IMR-90 (cell line): ENCODE data around the gene SCN8A. TPM values are rescaled to one million over a fixed set of nuclear protein-coding genes. Genes with fewer than 3 reads are reported as not detected.

Experiments used
- ATAC-seq: fragments of 200-7000 bp; cut with Tn5 transposase; 2 replicates; pipeline ENCODE4 v1.9.1; 2020; ENCODE audit warnings: low read depth, mild to moderate bottlenecking, moderate library complexity
- BruUV-seq: library from RNA; stranded (reverse); fragments of 400-500 nt; replicated peaks from 2 replicates; lab custom pipeline; 2021; lab: Mats Ljungman, UMichigan
- CTCF ChIA-PET: fragments of 300-600 bp; formaldehyde crosslinking; extraction: SDS; loops from one replicate; lab custom pipeline; 2021; ENCODE audit warnings: antibody characterized with exemption; lab: Yijun Ruan, JAX
- POLR2A ChIA-PET: fragments of 300-600 bp; sonication (Branson Sonifier 250); formaldehyde crosslinking; loops from one replicate; lab custom pipeline; 2022; ENCODE audit warnings: antibody characterized with exemption; ENCODE audit not compliant: unreplicated experiment; lab: Charles Lee
- DNase-seq: peaks from one replicate; pipeline ENCODE4 v3.0.0; 2013
- H2AFZ ChIP-seq: replicated peaks from 2 replicates; pipeline ENCODE3; 2013; ENCODE audit warnings: low read length, mild to moderate bottlenecking; ENCODE audit not compliant: poor library complexity
- H2AK5ac ChIP-seq: 2 replicates; pipeline ENCODE4 v1.6.1; 2013; ENCODE audit warnings: low read depth, low read length, inconsistent platforms
- H2AK9ac ChIP-seq: replicated peaks from 2 replicates; pipeline ENCODE3; 2013; ENCODE audit warnings: mild to moderate bottlenecking, low read depth, low read length, moderate library complexity; ENCODE audit not compliant: poor library complexity
- H2BK120ac ChIP-seq: 2 replicates; pipeline ENCODE4 v1.6.1; 2013; ENCODE audit warnings: low read depth, low read length, inconsistent platforms
- H2BK15ac ChIP-seq: 3 replicates; pipeline ENCODE4 v1.6.1; 2013; ENCODE audit warnings: low read depth, low read length, inconsistent platforms
- H2BK20ac ChIP-seq: 2 replicates; pipeline ENCODE4 v1.6.1; 2013; ENCODE audit warnings: low read depth, mild to moderate bottlenecking, inconsistent platforms, low read length, moderate library complexity
- H2BK5ac ChIP-seq: 2 replicates; pipeline ENCODE4 v1.6.1; 2013; ENCODE audit warnings: mild to moderate bottlenecking, low read depth, low read length, inconsistent platforms; ENCODE audit not compliant: poor library complexity, severe bottlenecking
- H3K14ac ChIP-seq: replicated peaks from 2 replicates; pipeline ENCODE4 v1.6.1; 2013; ENCODE audit warnings: low read depth, low read length, inconsistent platforms
- H3K18ac ChIP-seq: 2 replicates; pipeline ENCODE4 v1.6.1; 2013; ENCODE audit warnings: low read depth, low read length, control low read depth
- H3K23ac ChIP-seq: 2 replicates; pipeline ENCODE4 v1.6.1; 2013; ENCODE audit warnings: low read depth, low read length, inconsistent platforms
- H3K27ac ChIP-seq: 2 replicates; pipeline ENCODE4 v1.5.1; 2013; ENCODE audit warnings: mild to moderate bottlenecking, control low read depth, low read length; ENCODE audit not compliant: insufficient read depth
- H3K27me3 ChIP-seq: 2 replicates; pipeline ENCODE4 v1.6.1; 2013; ENCODE audit warnings: low read length; ENCODE audit not compliant: control insufficient read depth, insufficient read depth
- H3K36me3 ChIP-seq: 2 replicates; pipeline ENCODE4 v1.6.1; 2013; ENCODE audit warnings: low read length, mixed read lengths; ENCODE audit not compliant: control insufficient read depth, insufficient read depth
- H3K4ac ChIP-seq: 2 replicates; pipeline ENCODE4 v1.6.1; 2013; ENCODE audit warnings: low read depth, low read length, inconsistent platforms
- H3K4me1 ChIP-seq: 2 replicates; pipeline ENCODE4 v1.6.1; 2013; ENCODE audit warnings: low read length, mixed read lengths; ENCODE audit not compliant: control insufficient read depth, insufficient read depth
- H3K4me2 ChIP-seq: 2 replicates; pipeline ENCODE4 v1.6.1; 2013; ENCODE audit warnings: low read depth, mild to moderate bottlenecking, control low read depth, low read length, moderate library complexity
- H3K4me3 ChIP-seq: 2 replicates; pipeline ENCODE4 v1.5.1; 2013; ENCODE audit warnings: low read depth, mild to moderate bottlenecking, control low read depth, low read length, moderate library complexity; ENCODE audit not compliant: insufficient read depth
- H3K56ac ChIP-seq: 2 replicates; pipeline ENCODE4 v1.6.1; 2013; ENCODE audit warnings: low read length, inconsistent platforms; ENCODE audit not compliant: insufficient read depth; ENCODE audit errors: extremely low read depth
- H3K79me1 ChIP-seq, 2 experiments: 2 replicates each; pipeline ENCODE4 v1.6.1; 2013; ENCODE audit warnings: low read length in 2 of 2, inconsistent platforms in 1 of 2, low read depth in 1 of 2
- H3K9ac ChIP-seq: 2 replicates; pipeline ENCODE4 v1.6.1; 2013; ENCODE audit warnings: low read depth, low read length, control low read depth
- H3K9me1 ChIP-seq: 2 replicates; pipeline ENCODE4 v1.6.1; 2013; ENCODE audit warnings: low read length, inconsistent platforms; ENCODE audit not compliant: insufficient read depth
- H3K9me3 ChIP-seq: 2 replicates; pipeline ENCODE4 v1.6.1; 2013; ENCODE audit warnings: low read length; ENCODE audit not compliant: control insufficient read depth, insufficient read depth
- H4K20me1 ChIP-seq: 2 replicates; pipeline ENCODE4 v1.6.1; 2013; ENCODE audit warnings: low read length, inconsistent platforms; ENCODE audit not compliant: insufficient read depth
- H4K5ac ChIP-seq: 2 replicates; pipeline ENCODE4 v1.6.1; 2013; ENCODE audit warnings: mild to moderate bottlenecking, low read depth, low read length, control low read depth
- H4K8ac ChIP-seq, 2 experiments: 2 replicates each; pipeline ENCODE4 v1.6.1; 2013; ENCODE audit warnings: low read depth in 2 of 2, low read length in 2 of 2, control low read depth in 1 of 2, inconsistent platforms in 1 of 2
- H4K91ac ChIP-seq: 2 replicates; pipeline ENCODE4 v1.6.1; 2013; ENCODE audit warnings: low read depth, low read length, inconsistent platforms; ENCODE audit not compliant: insufficient read depth
- BHLHE40 ChIP-seq: fragments of 150-350 bp; IDR thresholded peaks from 2 replicates; pipeline ENCODE4 v1.6.1; 2016; ENCODE audit warnings: mild to moderate bottlenecking, low read depth, low read length
- CEBPB ChIP-seq: IDR thresholded peaks from 2 replicates; pipeline ENCODE4 v1.6.1; 2012; ENCODE audit warnings: low read depth, low read length, improper control_type of control experiment
- CHD1 ChIP-seq: IDR thresholded peaks from 2 replicates; pipeline ENCODE4 v1.6.1; 2012; ENCODE audit warnings: low read depth, low read length, improper control_type of control experiment
- CTCF ChIP-seq: conservative IDR thresholded peaks from 2 replicates; pipeline ENCODE4 v1.5.1; 2012; ENCODE audit warnings: mild to moderate bottlenecking, low read depth, low read length, improper control_type of control experiment
- ELK1 ChIP-seq: fragments of 150-350 bp; IDR thresholded peaks from 2 replicates; pipeline ENCODE4 v1.6.1; 2016; ENCODE audit warnings: low read depth, mild to moderate bottlenecking, low read length, moderate library complexity, borderline replicate concordance
- FOS ChIP-seq: fragments of 150-350 bp; IDR thresholded peaks from 2 replicates; pipeline ENCODE4 v1.6.1; 2016; ENCODE audit warnings: low read depth, low read length
- MAFK ChIP-seq: IDR thresholded peaks from 2 replicates; pipeline ENCODE4 v1.6.1; 2012; ENCODE audit warnings: low read depth, low read length, improper control_type of control experiment
- MAZ ChIP-seq: IDR thresholded peaks from 2 replicates; pipeline ENCODE4 v1.6.1; 2012; ENCODE audit warnings: low read depth, mild to moderate bottlenecking, low read length, improper control_type of control experiment, moderate library complexity, borderline replicate concordance
- MXI1 ChIP-seq: IDR thresholded peaks from 2 replicates; pipeline ENCODE4 v1.6.1; 2012; ENCODE audit warnings: low read depth, mild to moderate bottlenecking, low read length, moderate library complexity, borderline replicate concordance
- NFE2L2 ChIP-seq: fragments of 150-350 bp; IDR thresholded peaks from 2 replicates; pipeline ENCODE4 v1.6.1; 2016; ENCODE audit warnings: low read depth, mild to moderate bottlenecking, low read length
- POLR2A ChIP-seq: IDR thresholded peaks from 2 replicates; pipeline ENCODE4 v1.6.1; 2012; ENCODE audit warnings: mild to moderate bottlenecking, low read depth, low read length
- RAD21 ChIP-seq: IDR thresholded peaks from 2 replicates; pipeline ENCODE4 v1.6.1; 2012; ENCODE audit warnings: low read length, improper control_type of control experiment
- RCOR1 ChIP-seq: IDR thresholded peaks from 2 replicates; pipeline ENCODE4 v1.6.1; 2012; ENCODE audit warnings: mild to moderate bottlenecking, low read length, improper control_type of control experiment; ENCODE audit not compliant: insufficient replicate concordance
- RFX5 ChIP-seq: IDR thresholded peaks from 2 replicates; pipeline ENCODE4 v1.8.0; 2012; ENCODE audit warnings: low read depth, mild to moderate bottlenecking, low read length, moderate library complexity
- SMC3 ChIP-seq: fragments of 150-350 bp; IDR thresholded peaks from 2 replicates; pipeline ENCODE4 v1.6.1; 2016; ENCODE audit warnings: low read depth, mild to moderate bottlenecking, antibody characterized with exemption, low read length, moderate library complexity
- USF2 ChIP-seq: fragments of 150-350 bp; IDR thresholded peaks from 2 replicates; pipeline ENCODE4 v1.6.1; 2017; ENCODE audit warnings: mild to moderate bottlenecking, antibody characterized with exemption, low read length, low read depth
- whole genome bisulfite sequencing, 2 experiments: methylation state at CpG; one replicate each; pipeline versions ENCODE4 v1.1.5 to v1.1.7; 2013; ENCODE audit warnings: missing lambda C conversion rate in 2 of 2; ENCODE audit not compliant: insufficient read length in 1 of 2; ENCODE audit errors: extremely low coverage in 2 of 2; 5-methylcytosine and 5-hydroxymethylcytosine counted together
- dilution Hi-C: fragments of 300-500 bp; cut with HindIII; formaldehyde crosslinking; loops from one replicate; pipeline ENCODE4 v1.14.3; 2018; ENCODE audit warnings: low sequenced_read_pairs; ENCODE audit not compliant: unreplicated experiment
- in situ Hi-C: fragments of 300-500 bp; cut with MboI; formaldehyde crosslinking; loops from 3 replicates; pipeline ENCODE4 v1.14.3; 2019; ENCODE audit warnings: low sequenced_read_pairs, inconsistent platforms, mixed read lengths
- intact Hi-C: fragments of 100-400 bp; cut with micrococcal nuclease; formaldehyde crosslinking; loops from 2 replicates; pipeline ENCODE4 v1.10.0; 2022
- polyA plus RNA-seq, 3 experiments: library from polyadenylated mRNA; depleted of rRNA; stranded (reverse); fragments of >200 nt; gene quantifications; 2 replicates each; pipeline ENCODE4 v1.2.3, GENCODE V29; 2012; ENCODE audit warnings: low replicate concordance in 1 of 3
- total RNA-seq: library from RNA; depleted of rRNA; stranded (reverse); fragments of >200 nt; gene quantifications from 2 replicates; pipeline ENCODE4 v1.2.3, GENCODE V29; 2012

Gene SCN8A
- total and polyA plus RNA-seq, 2 of the 4 experiments (the other 2 are of a cell fraction), result 6.9 to 19.7 TPM

- ATAC-seq, result no peak
- no TSS peak for BruUV-seq
- ChIA-PET POLR2A (interaction anchor here (0.7 kb wide), 1 partner anchor 12 kb away, joined by 11 read pairs; no protein-coding TSS in a partner anchor), CTCF (no interaction called here)
- dilution Hi-C loops (no loop called here), intact Hi-C loops (no loop called here), in situ Hi-C loops (no loop called here)
- Histone ChIP-seq H3K4ac (no peak overlapping the region), H3K56ac (no peak overlapping the region), H3K23ac (no peak overlapping the region), H3K4me2 (no peak overlapping the region), H3K36me3 (no peaks in the 10 kb centered on the region), H2BK20ac (no peak overlapping the region), H3K9me1 (0 out of 2 replicates have a peak, but pooled peaks cover 4% of the 10 kb centered on the region), H2BK5ac (no peak overlapping the region), H2AK9ac (no peak overlapping the region), H3K9me3 (no peaks in the 10 kb centered on the region), H3K27ac (no peak overlapping the region), H4K8ac (no peak overlapping the region), H4K5ac (no peak overlapping the region), H3K4me3 (no peak overlapping the region), H4K20me1 (no peaks in the 10 kb centered on the region), H3K4me1 (no peaks in the 10 kb centered on the region), H4K91ac (no peak overlapping the region), H2AFZ (no peak overlapping the region), H3K27me3 (peaks cover 41% of the 10 kb centered on the region), H3K14ac (no peak overlapping the region), H3K79me1 (no peaks in the 10 kb centered on the region), H3K9ac (no peak overlapping the region), H2BK15ac (no peak overlapping the region), H3K18ac (no peak overlapping the region), H2BK120ac (no peak overlapping the region), H2AK5ac (no peak overlapping the region)
- no peak for TF ChIP-seq NFE2L2
- TF ChIP-seq USF2, result no peak
- TF ChIP-seq FOS, result no peak
- no peak for TF ChIP-seq RAD21
- no peak for TF ChIP-seq MAZ
- no peak for TF ChIP-seq RFX5
- TF ChIP-seq CTCF, result no peak
- TF ChIP-seq SMC3, result no peak
- no peak for TF ChIP-seq POLR2A
- TF ChIP-seq CEBPB, result no peak
- TF ChIP-seq BHLHE40, result no peak
- TF ChIP-seq RCOR1, result no peak
- TF ChIP-seq CHD1, result no peak
- TF ChIP-seq MAFK, result no peak
- TF ChIP-seq ELK1, result no peak
- TF ChIP-seq MXI1, result no peak
- no CpG with 5 or more reads among the region's 1 CpG for WGBS, 2 experiments
- no peak for DNase-seq
Measured at GRCh38 chr12:51829641-51830040, 238.6 kb downstream of the SCN8A start.
